22Rv1 (cell line): ENCODE data around the gene PHACTR1.

Experiments used
- ZFX ChIP-seq: fragments of 450-650 bp; IDR thresholded peaks from 2 replicates; pipeline ENCODE4 v1.6.1; 2017; ENCODE audit warnings: antibody characterized with exemption, borderline replicate concordance
- TF ChIP-seq, protein P1 (sequence below): fragments of 450-650 bp; IDR thresholded peaks from 2 replicates; pipeline ENCODE4 v1.5.1; 2017; ENCODE audit warnings: mild to moderate bottlenecking

DNA sequence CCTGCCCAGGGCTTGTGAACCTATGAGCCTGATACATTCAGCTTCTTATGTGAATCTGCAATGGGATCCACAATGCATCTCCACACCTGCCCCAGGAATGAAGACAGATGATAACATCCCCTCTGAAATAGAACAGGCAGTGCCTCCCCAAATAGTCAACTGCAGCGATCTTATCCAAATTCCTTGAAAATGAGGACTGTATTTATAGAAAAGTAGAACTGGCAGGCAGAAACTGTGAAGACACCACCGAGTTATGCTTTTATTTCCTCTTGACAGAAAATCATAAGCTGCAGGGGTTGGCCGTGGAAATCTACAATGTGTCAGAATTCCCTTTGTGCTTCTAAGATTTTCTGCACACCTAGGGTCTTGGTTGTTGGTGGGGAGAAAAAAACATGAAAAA lies 341.5 kb downstream of the PHACTR1 start:
- TF ChIP-seq, protein P1, sequence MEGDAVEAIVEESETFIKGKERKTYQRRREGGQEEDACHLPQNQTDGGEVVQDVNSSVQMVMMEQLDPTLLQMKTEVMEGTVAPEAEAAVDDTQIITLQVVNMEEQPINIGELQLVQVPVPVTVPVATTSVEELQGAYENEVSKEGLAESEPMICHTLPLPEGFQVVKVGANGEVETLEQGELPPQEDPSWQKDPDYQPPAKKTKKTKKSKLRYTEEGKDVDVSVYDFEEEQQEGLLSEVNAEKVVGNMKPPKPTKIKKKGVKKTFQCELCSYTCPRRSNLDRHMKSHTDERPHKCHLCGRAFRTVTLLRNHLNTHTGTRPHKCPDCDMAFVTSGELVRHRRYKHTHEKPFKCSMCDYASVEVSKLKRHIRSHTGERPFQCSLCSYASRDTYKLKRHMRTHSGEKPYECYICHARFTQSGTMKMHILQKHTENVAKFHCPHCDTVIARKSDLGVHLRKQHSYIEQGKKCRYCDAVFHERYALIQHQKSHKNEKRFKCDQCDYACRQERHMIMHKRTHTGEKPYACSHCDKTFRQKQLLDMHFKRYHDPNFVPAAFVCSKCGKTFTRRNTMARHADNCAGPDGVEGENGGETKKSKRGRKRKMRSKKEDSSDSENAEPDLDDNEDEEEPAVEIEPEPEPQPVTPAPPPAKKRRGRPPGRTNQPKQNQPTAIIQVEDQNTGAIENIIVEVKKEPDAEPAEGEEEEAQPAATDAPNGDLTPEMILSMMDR: no peak
- TF ChIP-seq ZFX: no peak
